ENCODE results near the gene SIRT2. TPM values are rescaled to one million over a fixed set of nuclear protein-coding genes. Genes with fewer than 3 reads are reported as not detected.

Gene SIRT2
- total RNA-seq, 4 donors from 2014 or later, result 208 to 327 (median 285) TPM

DNA sequence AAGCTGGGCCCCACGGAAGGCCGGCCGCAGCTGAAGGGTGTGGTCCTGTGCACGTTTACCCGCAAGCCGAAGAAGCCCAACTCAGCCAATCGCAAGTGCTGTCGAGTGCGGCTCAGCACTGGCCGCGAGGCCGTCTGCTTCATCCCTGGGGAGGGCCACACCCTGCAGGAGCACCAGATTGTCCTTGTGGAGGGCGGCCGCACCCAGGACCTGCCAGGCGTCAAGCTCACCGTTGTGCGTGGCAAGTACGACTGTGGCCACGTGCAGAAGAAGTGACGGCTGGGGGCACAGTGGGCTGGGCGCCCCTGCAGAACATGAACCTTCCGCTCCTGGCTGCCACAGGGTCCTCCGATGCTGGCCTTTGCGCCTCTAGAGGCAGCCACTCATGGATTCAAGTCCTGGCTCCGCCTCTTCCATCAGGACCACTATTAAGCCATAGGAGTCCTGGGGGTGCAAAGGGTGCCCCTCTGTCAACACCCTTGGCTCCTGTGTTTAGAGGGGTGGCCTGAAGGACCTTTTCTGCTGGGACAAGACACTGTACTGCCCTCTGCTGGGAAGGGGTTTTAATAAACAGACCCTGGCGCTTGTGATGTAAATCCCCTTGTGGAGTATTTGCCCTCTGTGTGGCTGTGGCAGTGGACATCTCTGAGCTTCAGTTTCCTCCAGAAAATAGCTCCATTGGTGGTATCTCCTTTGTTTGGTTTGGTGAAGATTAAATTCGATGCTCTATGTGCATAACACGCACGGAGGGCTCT, 33.2 kb upstream of the SIRT2 start:
- Histone ChIP-seq H3K27ac (no peak overlapping the region), H3K4me3 (no peak overlapping the region), H3K9me3 (no peaks in the 10 kb centered on the region), H3K27me3 (no peaks in the 10 kb centered on the region), H3K4me1 (peaks cover 14 to 17% of the 10 kb centered on the region in 2 donors), H3K36me3 (peaks cover 0 to 9% of the 10 kb centered on the region in 2 donors)
- intact Hi-C loops (cut with DNase I; ENCODE audit: low total_unique reads) (loop anchor here (5.0 kb wide), 2 partner anchors 100 to 530 kb away; partner anchors contain the start of genes ECH1 and FAM98C), in situ Hi-C loops (cut with MboI; ENCODE audit: low sequenced_read_pairs in 4 of 4) (no loop called here)
- ATAC-seq (no peak), DNase-seq (no peak)
- TF ChIP-seq CTCF (IDR thresholded peaks at IDR 0.05 in 4 of 5, conservative IDR thresholded peaks at IDR 0.05 in 1 of 5), result peak in 1 of 5 experiments; percentile 19
- no peak for TF ChIP-seq POLR2A (IDR thresholded peaks at IDR 0.05)

- intact Hi-C loops (cut with DNase I; ENCODE audit: low total_unique reads), result loop anchor here (2.0 to 5.0 kb wide), 3 partner anchors 99 to 529 kb away; partner anchors contain the start of genes ECH1 and FAM98C
- Histone ChIP-seq H3K27ac (peak overlapping the region; percentile 81 to 94 (median 88)), H3K4me3 (peak overlapping the region; percentile 64 to 86 (median 76)), H3K36me3 (peaks cover 0 to 9% of the 10 kb centered on the region in 2 donors), H3K9me3 (no peaks in the 10 kb centered on the region), H3K27me3 (no peaks in the 10 kb centered on the region), H3K4me1 (peaks cover 14 to 17% of the 10 kb centered on the region in 2 donors)
- in situ Hi-C loops (cut with MboI; ENCODE audit: low sequenced_read_pairs in 4 of 4), result no loop called here
- no peak for DNase-seq
- no peak for ATAC-seq
- TF ChIP-seq CTCF (IDR thresholded peaks at IDR 0.05 in 4 of 5, conservative IDR thresholded peaks at IDR 0.05 in 1 of 5) (no peak), POLR2A (IDR thresholded peaks at IDR 0.05) (no peak)
These were observed 32.0 kb upstream of the SIRT2 start for GRCh38 chr19:38931521-38931793.

DNA sequence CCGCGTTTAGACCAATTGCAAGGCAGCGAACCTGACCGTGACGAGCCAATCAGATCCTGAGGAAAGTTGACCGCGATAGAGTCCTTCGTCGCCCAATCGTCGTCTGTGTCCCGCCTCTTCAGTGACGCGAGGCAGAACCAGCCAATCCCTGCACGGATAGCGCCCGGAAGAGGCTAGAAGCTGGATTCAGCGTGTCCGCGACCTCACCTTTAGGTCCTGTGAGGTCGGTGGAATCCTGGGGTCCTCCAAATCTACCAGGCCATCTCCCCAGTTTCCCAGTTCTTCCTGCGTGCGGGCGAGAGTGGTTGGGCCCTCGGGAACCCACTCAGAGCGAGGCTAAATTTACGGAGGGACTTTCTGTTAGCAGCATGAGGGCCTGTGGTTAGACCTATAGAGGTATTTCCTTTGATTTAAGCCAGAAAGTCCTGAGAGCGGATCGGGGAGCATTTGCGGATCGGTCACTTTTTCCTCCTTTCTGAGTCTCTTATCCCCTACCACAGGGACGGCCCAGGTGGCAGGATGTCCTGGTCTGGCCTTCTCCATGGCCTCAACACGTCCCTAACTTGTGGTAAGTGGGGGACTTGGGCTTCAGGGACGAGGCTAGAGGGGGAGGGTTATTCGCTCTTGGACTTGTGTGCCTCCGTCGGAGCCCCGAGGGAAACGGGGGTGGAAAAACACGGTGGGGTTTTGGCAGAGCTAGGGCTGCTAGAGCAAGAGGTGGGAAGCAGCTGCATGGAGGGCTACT, 31.5 kb upstream of the SIRT2 start, which contains the start of gene MRPS12:
Gene MRPS12 (plus strand): TSS at position 169 of the 745 bp plus-strand sequence. CDS start 351 bp downstream, at position 520.
- H3K36me3 ChIP-seq, result peaks cover 0 to 10% of the 10 kb centered on the region in 2 donors
- H3K9me3 ChIP-seq, result no peaks in the 10 kb centered on the region
- H3K27me3 ChIP-seq, result no peaks in the 10 kb centered on the region
- TF ChIP-seq POLR2A (IDR thresholded peaks at IDR 0.05) (peak; percentile 35 to 71), CTCF (IDR thresholded peaks at IDR 0.05 in 4 of 5, conservative IDR thresholded peaks at IDR 0.05 in 1 of 5) (no peak)
- ATAC-seq (peak; percentile 99), DNase-seq (peak; percentile 98 to 99)
- intact Hi-C loops (cut with DNase I; ENCODE audit: low total_unique reads), result loop anchor here (1.0 to 5.0 kb wide), 5 partner anchors 32 to 595 kb away; partner anchors contain the start of genes ECH1, FAM98C, NFKBIB and SIRT2
- peak within 1 kb of the TSS; percentile 64 to 86 (median 76) for H3K4me3 ChIP-seq
- peaks cover 14 to 17% of the 10 kb centered on the region in 2 donors for H3K4me1 ChIP-seq
- in situ Hi-C loops (cut with MboI; ENCODE audit: low sequenced_read_pairs in 4 of 4), result no loop called here
- peak within 1 kb of the TSS; percentile 81 to 94 (median 88) for H3K27ac ChIP-seq

DNA sequence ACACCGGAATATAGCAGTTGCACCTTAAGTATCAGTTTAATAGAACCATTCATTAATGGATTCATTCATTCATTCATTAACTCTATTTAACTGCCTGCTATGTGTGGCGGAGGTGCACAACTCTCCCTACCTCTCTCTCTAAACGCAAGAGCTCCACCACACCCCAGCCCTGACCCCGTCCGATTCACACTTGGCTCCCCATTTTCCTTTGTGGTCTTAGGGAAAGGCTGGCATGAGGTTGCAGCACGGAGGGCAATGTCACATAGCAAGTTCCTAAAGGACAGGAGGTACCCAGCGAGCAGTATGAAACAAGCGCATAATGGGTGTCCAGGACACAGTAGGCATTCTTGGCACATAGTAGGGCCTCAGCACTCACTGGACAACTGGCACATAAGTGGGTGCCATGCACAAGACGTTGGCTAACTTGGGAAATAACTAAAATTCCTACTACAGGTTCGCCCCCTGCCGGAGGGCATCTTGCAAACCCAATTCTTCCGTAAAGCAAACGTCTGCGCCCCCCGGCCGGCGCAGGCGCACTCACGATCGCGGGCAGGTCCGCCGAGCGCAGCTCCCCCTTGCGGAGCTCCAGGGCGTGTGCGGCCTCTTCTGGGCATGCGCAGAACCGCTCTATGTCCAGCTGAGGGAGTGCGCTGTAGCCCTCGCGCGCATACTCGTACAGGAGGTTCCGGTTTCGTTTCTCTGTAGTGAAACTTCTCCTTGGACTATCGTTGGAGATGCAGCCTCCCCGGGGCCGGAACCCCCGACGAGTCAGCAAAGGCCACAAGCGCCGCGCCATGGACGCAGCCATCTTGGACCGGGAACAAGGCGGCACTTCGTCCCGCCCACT, 30.7 kb upstream of the SIRT2 start, which contains the start of gene SARS2:
Gene SARS2 (minus strand): TSS at position 835 of the 847 bp plus-strand sequence. CDS start 27 bp downstream, at position 808.
- intact Hi-C loops (cut with DNase I; ENCODE audit: low total_unique reads), result loop anchor here (1.0 to 5.0 kb wide), 5 partner anchors 31 to 594 kb away; partner anchors contain the start of genes ECH1, FAM98C, NFKBIB and SIRT2

More for the DNA sequence above, 30.7 kb upstream of the SIRT2 start, which contains the start of gene SARS2:
- in situ Hi-C loops (cut with MboI; ENCODE audit: low sequenced_read_pairs in 4 of 4), result loop anchor here in 1 of 4 donors (10.0 kb wide), 1 partner anchor 525 kb away; the partner anchor contains the start of gene FAM98C
- TF ChIP-seq POLR2A (IDR thresholded peaks at IDR 0.05) (no peak), CTCF (IDR thresholded peaks at IDR 0.05 in 4 of 5, conservative IDR thresholded peaks at IDR 0.05 in 1 of 5) (peak; percentile 97 to 100 (median 98))
- Histone ChIP-seq H3K36me3 (peaks cover 0 to 18% of the 10 kb centered on the region in 2 donors), H3K4me3 (peak within 1 kb of the TSS; percentile 64 to 86 (median 76)), H3K4me1 (peaks cover 14 to 17% of the 10 kb centered on the region in 2 donors), H3K9me3 (no peaks in the 10 kb centered on the region), H3K27me3 (no peaks in the 10 kb centered on the region), H3K27ac (peak within 1 kb of the TSS; percentile 81 to 94 (median 88))
- ATAC-seq, result peak; percentile 87 to 91
- DNase-seq, result peak; percentile 84 to 86
